Measurements from ENCODE around the gene FBXL2.

DNA sequence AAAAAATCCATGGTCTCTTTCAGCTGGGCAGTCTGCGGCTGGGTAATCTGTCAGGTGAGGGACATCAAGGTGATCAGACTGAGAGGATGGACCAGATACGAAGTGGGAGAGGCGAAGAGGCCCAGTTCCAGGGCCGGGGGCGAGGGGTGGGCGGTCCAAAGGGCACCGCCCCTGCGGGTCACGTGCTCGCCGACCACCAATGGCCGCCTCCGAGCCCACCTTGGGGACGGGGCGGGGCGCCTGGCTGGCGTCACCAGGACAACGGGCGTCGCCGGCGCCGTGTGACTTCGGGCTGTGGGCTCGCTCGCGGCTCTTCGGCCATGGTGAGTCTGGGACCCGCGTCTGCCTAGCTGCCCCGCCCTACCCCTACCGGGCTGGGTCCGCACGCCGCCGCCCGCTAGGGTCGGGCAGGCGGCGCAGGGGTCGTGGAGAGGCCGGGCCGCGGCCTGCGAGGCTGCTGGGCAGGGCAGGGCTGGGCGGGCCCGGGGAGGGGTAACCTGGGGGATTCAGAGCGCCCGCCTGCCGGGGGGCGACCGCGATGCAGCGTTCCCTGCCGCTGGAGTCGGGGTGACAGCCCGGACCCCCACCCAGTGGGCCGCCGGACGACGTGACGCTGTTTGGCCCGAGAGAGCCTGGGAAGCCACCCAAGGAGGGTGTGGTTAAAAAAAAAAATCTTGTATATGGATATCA, at the start of gene FBXL2:
- TF ChIP-seq, protein P1, sequence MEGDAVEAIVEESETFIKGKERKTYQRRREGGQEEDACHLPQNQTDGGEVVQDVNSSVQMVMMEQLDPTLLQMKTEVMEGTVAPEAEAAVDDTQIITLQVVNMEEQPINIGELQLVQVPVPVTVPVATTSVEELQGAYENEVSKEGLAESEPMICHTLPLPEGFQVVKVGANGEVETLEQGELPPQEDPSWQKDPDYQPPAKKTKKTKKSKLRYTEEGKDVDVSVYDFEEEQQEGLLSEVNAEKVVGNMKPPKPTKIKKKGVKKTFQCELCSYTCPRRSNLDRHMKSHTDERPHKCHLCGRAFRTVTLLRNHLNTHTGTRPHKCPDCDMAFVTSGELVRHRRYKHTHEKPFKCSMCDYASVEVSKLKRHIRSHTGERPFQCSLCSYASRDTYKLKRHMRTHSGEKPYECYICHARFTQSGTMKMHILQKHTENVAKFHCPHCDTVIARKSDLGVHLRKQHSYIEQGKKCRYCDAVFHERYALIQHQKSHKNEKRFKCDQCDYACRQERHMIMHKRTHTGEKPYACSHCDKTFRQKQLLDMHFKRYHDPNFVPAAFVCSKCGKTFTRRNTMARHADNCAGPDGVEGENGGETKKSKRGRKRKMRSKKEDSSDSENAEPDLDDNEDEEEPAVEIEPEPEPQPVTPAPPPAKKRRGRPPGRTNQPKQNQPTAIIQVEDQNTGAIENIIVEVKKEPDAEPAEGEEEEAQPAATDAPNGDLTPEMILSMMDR (IDR thresholded peaks at IDR 0.05): no peak
- TF ChIP-seq POLR2A (IDR thresholded peaks at IDR 0.05): no peak
- no peak for TF ChIP-seq POLR2AphosphoS5 (IDR thresholded peaks at IDR 0.05)
- no peak for TF ChIP-seq EP300 (IDR thresholded peaks at IDR 0.05)

All from suprapubic skin (tissue), 4 donors.